ENCODE data around the gene ACYP1. TPM values are rescaled to one million over a fixed set of nuclear protein-coding genes. Genes with fewer than 3 reads are reported as not detected.

The ACYP1 gene
- total and polyA plus RNA-seq, 9 of the 15 experiments (the other 6 are each of a cell fraction or from before 2014, with no cell fraction given), result 19.9 to 113 (median 52.3) TPM

GRCh38 chr14:75069121-75069810 lies 5.4 kb upstream of the ACYP1 start, which contains the start of gene ZC2HC1C (continued):
- 0 out of 2 replicates have a peak, but pooled peaks have one; percentile 19 for TF ChIP-seq CHD2 (IDR thresholded peaks at IDR 0.05; ENCODE audit: low read depth, low read length)
- no peak; the same call in 1 of the 2 replicates for TF ChIP-seq TCF3 (CRISPR knock-in tag; IDR thresholded peaks at IDR 0.05)
- TF ChIP-seq RBM22 (IDR thresholded peaks at IDR 0.05; ENCODE audit: low read depth, low read length, poor library complexity, severe bottlenecking), result no peak
- TF ChIP-seq ZNF224 (CRISPR knock-in tag; IDR thresholded peaks at IDR 0.05), result no peak
- no peak for TF ChIP-seq LARP7 (IDR thresholded peaks at IDR 0.05)
- TF ChIP-seq EWSR1 (IDR thresholded peaks at IDR 0.05; ENCODE audit: borderline replicate concordance, low read depth, partially characterized antibody), result no peak
- no peak for TF ChIP-seq HMG20A (CRISPR knock-in tag; conservative IDR thresholded peaks at IDR 0.05)
- no peak for TF ChIP-seq PTBP1 (IDR thresholded peaks at IDR 0.05; ENCODE audit: low read depth, low read length)
- TF ChIP-seq KDM2B (CRISPR knock-in tag; IDR thresholded peaks at IDR 0.05), result no peak
- no peak for TF ChIP-seq ATF1 (CRISPR knock-in tag; IDR thresholded peaks at IDR 0.05)
- TF ChIP-seq ATF1 (tag; IDR thresholded peaks at IDR 0.05), result no peak; the same call in 1 of the 2 replicates
- TF ChIP-seq NUFIP1 (IDR thresholded peaks at IDR 0.05; ENCODE audit: partially characterized antibody), result no peak
- TF ChIP-seq CBFB (CRISPR knock-in tag; IDR thresholded peaks at IDR 0.05), result no peak
- peak; percentile 78 for TF ChIP-seq POLR2H (tag; IDR thresholded peaks at IDR 0.05; ENCODE audit: low read depth)
- TF ChIP-seq ELK3 (CRISPR knock-in tag; IDR thresholded peaks at IDR 0.05), result no peak
- TF ChIP-seq RBM15 (IDR thresholded peaks at IDR 0.05; ENCODE audit: insufficient read depth, low read length), result no peak
- TF ChIP-seq ZFP1 (CRISPR knock-in tag; IDR thresholded peaks at IDR 0.05), result no peak
- TF ChIP-seq DACH1 (IDR thresholded peaks at IDR 0.05; ENCODE audit: partially characterized antibody), result no peak
- TF ChIP-seq HDAC2 (IDR thresholded peaks at IDR 0.05), result no peak
- no peak for TF ChIP-seq BRD9 (IDR thresholded peaks at IDR 0.05; ENCODE audit: low read depth, partially characterized antibody)
- TF ChIP-seq CCAR2 (IDR thresholded peaks at IDR 0.05; ENCODE audit: low read depth, low read length), result no peak
- TF ChIP-seq TSC22D4 (tag; IDR thresholded peaks at IDR 0.05), result no peak
- peak; percentile 80; the same call in 1 of the 2 replicates for TF ChIP-seq FOXP1 (CRISPR knock-in tag; IDR thresholded peaks at IDR 0.05)
- no peak for TF ChIP-seq HINFP (tag; conservative IDR thresholded peaks at IDR 0.05; ENCODE audit: low read depth)
- TF ChIP-seq RB1 (IDR thresholded peaks at IDR 0.05; ENCODE audit: low read depth), result peak; percentile 86; the same call in 1 of the 2 replicates
- no peak for TF ChIP-seq TFAM (CRISPR knock-in tag; conservative IDR thresholded peaks at IDR 0.05)
- no peak for TF ChIP-seq SMARCB1 (IDR thresholded peaks at IDR 0.05; ENCODE audit: insufficient read length, low read depth)
- TF ChIP-seq USF2 (CRISPR knock-in tag; IDR thresholded peaks at IDR 0.05), result no peak; the same call in 1 of the 2 replicates
- no peak for TF ChIP-seq NEUROD1 (IDR thresholded peaks at IDR 0.05; ENCODE audit: borderline replicate concordance, low read depth, low read length, partially characterized antibody)
